ENCODE measurements around the gene TNK2. TPM values are rescaled to one million over a fixed set of nuclear protein-coding genes. Genes with fewer than 3 reads are reported as not detected.

TNK2 gene
- total RNA-seq, 1 experiment from 2014 or later = 55.1 TPM

DNA sequence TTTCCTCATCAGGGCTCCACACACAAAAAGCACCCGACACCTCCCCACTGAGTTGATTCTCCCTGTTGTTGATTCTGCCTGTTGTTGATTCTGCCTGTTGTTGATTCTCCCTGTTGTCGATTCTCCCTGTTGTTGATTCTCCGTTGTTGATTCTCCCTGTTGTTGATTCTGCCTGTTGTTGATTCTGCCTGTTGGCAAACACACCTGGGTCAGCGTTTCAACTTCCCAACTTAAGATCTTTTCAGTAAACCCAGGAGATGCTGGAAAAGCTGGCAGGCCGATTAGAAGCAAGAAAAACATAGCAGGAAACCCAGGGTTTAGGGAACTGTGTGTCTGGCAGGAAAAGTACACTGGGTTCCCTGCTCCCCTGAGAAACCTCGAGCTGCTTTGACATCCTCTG lies 47.9 kb downstream of the TNK2 start:
- Histone ChIP-seq H3K36me3 (ENCODE audit: control insufficient read depth in 1 of 2, insufficient read depth in 2 of 2, low read length in 2 of 2) (no peaks in the 10 kb centered on the region), H3K79me2 (ENCODE audit: insufficient read depth, low read length) (no peaks in the 10 kb centered on the region), H3K27me3 (ENCODE audit: insufficient read depth, low read length) (no peaks in the 10 kb centered on the region), H3K9me2 (ENCODE audit: insufficient read depth) (no peaks in the 10 kb centered on the region), H4K20me1 (ENCODE audit: insufficient read depth) (no peaks in the 10 kb centered on the region), H3K9me3 (ENCODE audit: control insufficient read depth in 1 of 2, insufficient read depth in 1 of 2, low read depth in 1 of 2, low read length in 2 of 2) (no peaks in the 10 kb centered on the region), H3K9ac (ENCODE audit: low read length) (no peak overlapping the region), H3K4me3 (replicated peaks in 1 of 2; ENCODE audit: low read depth in 1 of 2, low read length in 2 of 2) (no peak overlapping the region), H3K4me1 (ENCODE audit: control insufficient read depth in 1 of 2, insufficient read depth in 2 of 2, low read length in 2 of 2) (peaks cover 0 to 21% of the 10 kb centered on the region in 2 experiments; a peak in 2 of 4 replicates), H3K4me2 (ENCODE audit: low read length) (no peak overlapping the region), H3K27ac (ENCODE audit: low read depth, low read length) (no peak overlapping the region), H2AFZ (ENCODE audit: low read depth, low read length, poor library complexity, severe bottlenecking) (no peak overlapping the region)
- TF ChIP-seq, protein P1, sequence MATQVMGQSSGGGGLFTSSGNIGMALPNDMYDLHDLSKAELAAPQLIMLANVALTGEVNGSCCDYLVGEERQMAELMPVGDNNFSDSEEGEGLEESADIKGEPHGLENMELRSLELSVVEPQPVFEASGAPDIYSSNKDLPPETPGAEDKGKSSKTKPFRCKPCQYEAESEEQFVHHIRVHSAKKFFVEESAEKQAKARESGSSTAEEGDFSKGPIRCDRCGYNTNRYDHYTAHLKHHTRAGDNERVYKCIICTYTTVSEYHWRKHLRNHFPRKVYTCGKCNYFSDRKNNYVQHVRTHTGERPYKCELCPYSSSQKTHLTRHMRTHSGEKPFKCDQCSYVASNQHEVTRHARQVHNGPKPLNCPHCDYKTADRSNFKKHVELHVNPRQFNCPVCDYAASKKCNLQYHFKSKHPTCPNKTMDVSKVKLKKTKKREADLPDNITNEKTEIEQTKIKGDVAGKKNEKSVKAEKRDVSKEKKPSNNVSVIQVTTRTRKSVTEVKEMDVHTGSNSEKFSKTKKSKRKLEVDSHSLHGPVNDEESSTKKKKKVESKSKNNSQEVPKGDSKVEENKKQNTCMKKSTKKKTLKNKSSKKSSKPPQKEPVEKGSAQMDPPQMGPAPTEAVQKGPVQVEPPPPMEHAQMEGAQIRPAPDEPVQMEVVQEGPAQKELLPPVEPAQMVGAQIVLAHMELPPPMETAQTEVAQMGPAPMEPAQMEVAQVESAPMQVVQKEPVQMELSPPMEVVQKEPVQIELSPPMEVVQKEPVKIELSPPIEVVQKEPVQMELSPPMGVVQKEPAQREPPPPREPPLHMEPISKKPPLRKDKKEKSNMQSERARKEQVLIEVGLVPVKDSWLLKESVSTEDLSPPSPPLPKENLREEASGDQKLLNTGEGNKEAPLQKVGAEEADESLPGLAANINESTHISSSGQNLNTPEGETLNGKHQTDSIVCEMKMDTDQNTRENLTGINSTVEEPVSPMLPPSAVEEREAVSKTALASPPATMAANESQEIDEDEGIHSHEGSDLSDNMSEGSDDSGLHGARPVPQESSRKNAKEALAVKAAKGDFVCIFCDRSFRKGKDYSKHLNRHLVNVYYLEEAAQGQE (IDR thresholded peaks at IDR 0.05; ENCODE audit: low read depth) = no peak
- TF ChIP-seq, protein P2, sequence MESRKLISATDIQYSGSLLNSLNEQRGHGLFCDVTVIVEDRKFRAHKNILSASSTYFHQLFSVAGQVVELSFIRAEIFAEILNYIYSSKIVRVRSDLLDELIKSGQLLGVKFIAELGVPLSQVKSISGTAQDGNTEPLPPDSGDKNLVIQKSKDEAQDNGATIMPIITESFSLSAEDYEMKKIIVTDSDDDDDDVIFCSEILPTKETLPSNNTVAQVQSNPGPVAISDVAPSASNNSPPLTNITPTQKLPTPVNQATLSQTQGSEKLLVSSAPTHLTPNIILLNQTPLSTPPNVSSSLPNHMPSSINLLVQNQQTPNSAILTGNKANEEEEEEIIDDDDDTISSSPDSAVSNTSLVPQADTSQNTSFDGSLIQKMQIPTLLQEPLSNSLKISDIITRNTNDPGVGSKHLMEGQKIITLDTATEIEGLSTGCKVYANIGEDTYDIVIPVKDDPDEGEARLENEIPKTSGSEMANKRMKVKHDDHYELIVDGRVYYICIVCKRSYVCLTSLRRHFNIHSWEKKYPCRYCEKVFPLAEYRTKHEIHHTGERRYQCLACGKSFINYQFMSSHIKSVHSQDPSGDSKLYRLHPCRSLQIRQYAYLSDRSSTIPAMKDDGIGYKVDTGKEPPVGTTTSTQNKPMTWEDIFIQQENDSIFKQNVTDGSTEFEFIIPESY (IDR thresholded peaks at IDR 0.05; ENCODE audit: extremely low read depth, insufficient replicate concordance, low read length) = no peak
- no peak for TF ChIP-seq POLR2AphosphoS5 (IDR thresholded peaks at IDR 0.05; ENCODE audit: low read depth, low read length)
- no peak for TF ChIP-seq ELF1 (IDR thresholded peaks at IDR 0.05; ENCODE audit: borderline replicate concordance, low read depth)
- no peak for TF ChIP-seq JUND (IDR thresholded peaks at IDR 0.05)
- no peak for TF ChIP-seq SRF (IDR thresholded peaks at IDR 0.05; ENCODE audit: low read depth)
- TF ChIP-seq SP1 (IDR thresholded peaks at IDR 0.05; ENCODE audit: low read depth) = no peak
- no peak for TF ChIP-seq ZNF274 (IDR thresholded peaks at IDR 0.05; ENCODE audit: low read depth, low read length)
- no peak for TF ChIP-seq ZFX (IDR thresholded peaks at IDR 0.05)
- TF ChIP-seq SIN3A (IDR thresholded peaks at IDR 0.05; ENCODE audit: low read depth) = no peak
- no peak for TF ChIP-seq CEBPB (IDR thresholded peaks at IDR 0.05; ENCODE audit: low read depth)
- TF ChIP-seq EZH2phosphoT487 (IDR thresholded peaks at IDR 0.05; ENCODE audit: borderline replicate concordance) = no peak
- TF ChIP-seq RAD21 (IDR thresholded peaks at IDR 0.05; ENCODE audit: low read depth) = no peak
- no peak for TF ChIP-seq EZH2 (IDR thresholded peaks at IDR 0.05)
- TF ChIP-seq EGR1 (IDR thresholded peaks at IDR 0.05; ENCODE audit: low read depth) = no peak
- TF ChIP-seq, protein P3, sequence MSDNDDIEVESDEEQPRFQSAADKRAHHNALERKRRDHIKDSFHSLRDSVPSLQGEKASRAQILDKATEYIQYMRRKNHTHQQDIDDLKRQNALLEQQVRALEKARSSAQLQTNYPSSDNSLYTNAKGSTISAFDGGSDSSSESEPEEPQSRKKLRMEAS (IDR thresholded peaks at IDR 0.05) = no peak
- no peak for TF ChIP-seq FOSL1 (IDR thresholded peaks at IDR 0.05; ENCODE audit: low read depth)
- TF ChIP-seq, protein P4, sequence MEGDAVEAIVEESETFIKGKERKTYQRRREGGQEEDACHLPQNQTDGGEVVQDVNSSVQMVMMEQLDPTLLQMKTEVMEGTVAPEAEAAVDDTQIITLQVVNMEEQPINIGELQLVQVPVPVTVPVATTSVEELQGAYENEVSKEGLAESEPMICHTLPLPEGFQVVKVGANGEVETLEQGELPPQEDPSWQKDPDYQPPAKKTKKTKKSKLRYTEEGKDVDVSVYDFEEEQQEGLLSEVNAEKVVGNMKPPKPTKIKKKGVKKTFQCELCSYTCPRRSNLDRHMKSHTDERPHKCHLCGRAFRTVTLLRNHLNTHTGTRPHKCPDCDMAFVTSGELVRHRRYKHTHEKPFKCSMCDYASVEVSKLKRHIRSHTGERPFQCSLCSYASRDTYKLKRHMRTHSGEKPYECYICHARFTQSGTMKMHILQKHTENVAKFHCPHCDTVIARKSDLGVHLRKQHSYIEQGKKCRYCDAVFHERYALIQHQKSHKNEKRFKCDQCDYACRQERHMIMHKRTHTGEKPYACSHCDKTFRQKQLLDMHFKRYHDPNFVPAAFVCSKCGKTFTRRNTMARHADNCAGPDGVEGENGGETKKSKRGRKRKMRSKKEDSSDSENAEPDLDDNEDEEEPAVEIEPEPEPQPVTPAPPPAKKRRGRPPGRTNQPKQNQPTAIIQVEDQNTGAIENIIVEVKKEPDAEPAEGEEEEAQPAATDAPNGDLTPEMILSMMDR (IDR thresholded peaks at IDR 0.05 in 2 of 3, conservative IDR thresholded peaks at IDR 0.05 in 1 of 3; ENCODE audit: borderline replicate concordance in 1 of 3, insufficient read depth in 1 of 3, low read depth in 2 of 3, low read length in 2 of 3) = no peak
- TF ChIP-seq TCF7L2 (IDR thresholded peaks at IDR 0.05; ENCODE audit: borderline replicate concordance, extremely low read depth, insufficient read depth, insufficient read length) = no peak
- no peak for TF ChIP-seq POLR2A (IDR thresholded peaks at IDR 0.05; ENCODE audit: borderline replicate concordance, extremely low read depth, insufficient read depth, insufficient read length)
- RAD21 ChIA-PET (ENCODE audit: low non-redundant PET in 1 of 2, low total read pairs in 2 of 2, uncharacterized antibody in 2 of 2, unreplicated experiment in 2 of 2) = no interaction called here
- intact Hi-C loops (cut with micrococcal nuclease) = no loop called here
- DNase-seq (ENCODE audit: low read depth, low spot score) = no peak
- CTCF ChIA-PET = interaction anchor here (1.7 to 3.6 kb wide), 3 partner anchors 34 to 55 kb away, joined by 4 to 41 read pairs (median 5); no protein-coding TSS in a partner anchor
- BruUV-seq (replicated peaks) = no TSS peak
- ATAC-seq = no peak
- POLR2A ChIA-PET = no interaction called here

All from HCT116 (cell line).